Spinal cord (tissue), 10 donors: ENCODE results near the gene BBIP1. TPM values are rescaled to one million over a fixed set of nuclear protein-coding genes. Genes with fewer than 3 reads are reported as not detected.
A peak's percentile ranks its signal among the peaks of the same experiment; 100 is the strongest.

Experiments used
- DNase-seq, 6 donors: peaks; one replicate each; pipeline versions ENCODE4 v3.0.0 to v3.0.0-alpha.2; 2013 to 2015; ENCODE audit warnings: low spot score in 6 of 6, low read depth in 4 of 6
- H3K27ac ChIP-seq: one replicate; pipeline ENCODE4 v1.5.1; 2013; ENCODE audit warnings: low read depth, low read length, control low read depth
- H3K27me3 ChIP-seq: one replicate; pipeline ENCODE4 v1.6.1; 2013; ENCODE audit warnings: low read length; ENCODE audit not compliant: control insufficient read depth, insufficient read depth
- H3K36me3 ChIP-seq: one replicate; pipeline ENCODE4 v1.6.1; 2013; ENCODE audit warnings: low read length; ENCODE audit not compliant: control insufficient read depth, insufficient read depth
- H3K4me1 ChIP-seq: one replicate; pipeline ENCODE4 v1.6.1; 2013; ENCODE audit warnings: low read length; ENCODE audit not compliant: control insufficient read depth, insufficient read depth
- H3K4me3 ChIP-seq: one replicate; pipeline ENCODE4 v1.5.1; 2013; ENCODE audit warnings: low read depth, low read length, control low read depth
- H3K9me3 ChIP-seq: one replicate; pipeline ENCODE4 v1.6.1; 2013; ENCODE audit warnings: low read length; ENCODE audit not compliant: control insufficient read depth, insufficient read depth
- WGBS: methylation state at CpG from one replicate; pipeline ENCODE4 v1.1.5; 2013; ENCODE audit warnings: missing lambda C conversion rate; ENCODE audit not compliant: insufficient coverage; 5-methylcytosine and 5-hydroxymethylcytosine counted together
- long read RNA-seq, 4 donors: transcript quantifications; one replicate each; lab custom pipeline, GENCODE V29; 2026
- polyA plus RNA-seq, 2 donors: library from polyadenylated mRNA; unstranded; fragments of 120-200 nt; gene quantifications; one replicate each; pipeline ENCODE4 v1.2.1, GENCODE V29; 2013; ENCODE audit not compliant: insufficient read length in 2 of 2
- total RNA-seq, 2 donors: library from RNA; depleted of rRNA in 1 of 2; stranded (reverse); fragments of 120-200 nt in 1 of 2; fragments of >200 nt in 1 of 2; gene quantifications; one replicate each; pipeline versions ENCODE4 v1.2.3 to v1.2.4, GENCODE V29; 2013 to 2014
- donor health status: healthy.

The BBIP1 gene, protein sequence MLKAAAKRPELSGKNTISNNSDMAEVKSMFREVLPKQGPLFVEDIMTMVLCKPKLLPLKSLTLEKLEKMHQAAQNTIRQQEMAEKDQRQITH
- 10 to 100 TPM; 45.7 to 56.4 TPM for total RNA-seq
- polyA plus RNA-seq, result 10 to 100 TPM; 69.1 to 78.6 TPM
- long read RNA-seq, donor 1, full-length matches to known transcripts, result 27 of 27 reads
- long read RNA-seq, donor 1, partial matches to known transcripts, result 0 of 27 reads
- long read RNA-seq, donor 1, other reads (novel, unspliced or antisense), result 0 of 27 reads
- long read RNA-seq, donor 2, full-length matches to known transcripts, result 15 of 15 reads
- long read RNA-seq, donor 2, partial matches to known transcripts, result 0 of 15 reads
- long read RNA-seq, donor 2, other reads (novel, unspliced or antisense), result 0 of 15 reads
- long read RNA-seq, donor 3, full-length matches to known transcripts, result 9 of 9 reads
- long read RNA-seq, donor 3, partial matches to known transcripts, result 0 of 9 reads
- long read RNA-seq, donor 3, other reads (novel, unspliced or antisense), result 0 of 9 reads
- long read RNA-seq, donor 4, full-length matches to known transcripts, result 25 of 393 reads
- long read RNA-seq, donor 4, partial matches to known transcripts, result 368 of 393 reads
- long read RNA-seq, donor 4, other reads (novel, unspliced or antisense), result 0 of 393 reads

DNA sequence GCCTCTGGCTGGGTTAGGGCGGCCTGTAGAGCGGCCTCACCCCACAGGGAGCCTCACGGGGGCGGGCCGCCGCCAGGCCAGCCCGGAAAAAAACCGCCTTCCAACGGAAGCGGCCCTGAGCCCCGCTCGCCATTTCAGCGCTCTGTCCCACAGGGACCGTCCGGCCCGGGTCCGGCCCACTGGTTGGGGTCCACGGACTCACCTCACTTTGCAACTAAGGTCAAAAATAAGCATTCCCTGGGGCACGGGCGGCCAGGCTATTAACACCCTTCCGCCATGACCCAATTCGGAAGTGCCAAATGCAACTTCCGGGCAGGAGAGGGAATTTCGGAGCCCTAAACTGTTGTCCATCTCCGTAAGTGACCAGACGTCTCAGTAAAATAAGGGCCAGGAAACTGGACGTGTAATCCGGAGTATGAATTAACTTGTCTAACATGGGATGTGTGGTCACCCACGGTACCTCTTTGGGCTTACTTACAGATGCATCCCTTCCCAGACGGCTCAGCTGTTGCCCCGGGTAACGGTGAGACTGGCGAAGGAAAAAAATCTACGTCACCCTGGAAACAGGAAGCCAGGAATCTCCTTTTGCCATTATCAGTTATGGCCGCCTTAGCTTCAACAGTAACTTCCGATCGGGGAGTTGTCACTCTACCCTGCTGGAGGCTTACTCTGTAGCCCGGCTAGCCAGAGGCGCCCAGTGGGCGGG lies at the start of gene BBIP1:
BBIP1 (minus strand) TSS at position 538 of the 706 bp plus-strand sequence. CDS start 1,023 bp downstream, outside the sequence.
- DNase-seq, result peak; percentile 97 to 100 (median 99)
- WGBS, result under 1% methylated on average over 39 of the region's 40 CpGs
- peak within 1 kb of the TSS; percentile 81 for H3K4me3 ChIP-seq

DNA sequence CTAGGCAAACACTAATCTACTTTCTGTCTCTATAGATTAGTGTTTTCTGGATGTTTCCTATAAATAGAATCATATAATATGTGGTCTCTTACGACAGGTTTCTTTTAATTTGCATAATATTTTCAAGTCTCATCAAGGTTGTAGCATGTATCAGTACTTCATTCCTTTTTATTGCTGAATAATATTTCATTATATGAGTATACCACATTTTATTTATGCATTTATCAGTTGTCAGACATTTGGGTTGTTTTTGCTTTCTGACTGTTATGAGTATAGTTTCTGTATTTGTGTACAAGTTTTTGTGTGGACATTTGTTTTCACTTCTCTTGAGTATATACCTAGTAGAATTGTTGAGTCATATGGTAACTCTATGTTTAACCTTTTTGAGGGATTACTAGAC lies 48.7 kb upstream of the BBIP1 start:
- no peaks in the 10 kb centered on the region for H3K4me1 ChIP-seq
- DNase-seq, result no peak
- no peaks in the 10 kb centered on the region for H3K9me3 ChIP-seq
- no CpG with 5 or more reads among the region's 1 CpG for WGBS
- no peak overlapping the region for H3K4me3 ChIP-seq
- H3K36me3 ChIP-seq, result no peaks in the 10 kb centered on the region
- H3K27me3 ChIP-seq, result no peaks in the 10 kb centered on the region
- H3K27ac ChIP-seq, result no peak overlapping the region

More for the DNA sequence above, at the start of gene BBIP1:
- Histone ChIP-seq H3K4me1 (no peaks in the 10 kb centered on the region), H3K36me3 (no peaks in the 10 kb centered on the region), H3K27ac (peak within 1 kb of the TSS; percentile 100), H3K9me3 (no peaks in the 10 kb centered on the region), H3K27me3 (no peaks in the 10 kb centered on the region)

DNA sequence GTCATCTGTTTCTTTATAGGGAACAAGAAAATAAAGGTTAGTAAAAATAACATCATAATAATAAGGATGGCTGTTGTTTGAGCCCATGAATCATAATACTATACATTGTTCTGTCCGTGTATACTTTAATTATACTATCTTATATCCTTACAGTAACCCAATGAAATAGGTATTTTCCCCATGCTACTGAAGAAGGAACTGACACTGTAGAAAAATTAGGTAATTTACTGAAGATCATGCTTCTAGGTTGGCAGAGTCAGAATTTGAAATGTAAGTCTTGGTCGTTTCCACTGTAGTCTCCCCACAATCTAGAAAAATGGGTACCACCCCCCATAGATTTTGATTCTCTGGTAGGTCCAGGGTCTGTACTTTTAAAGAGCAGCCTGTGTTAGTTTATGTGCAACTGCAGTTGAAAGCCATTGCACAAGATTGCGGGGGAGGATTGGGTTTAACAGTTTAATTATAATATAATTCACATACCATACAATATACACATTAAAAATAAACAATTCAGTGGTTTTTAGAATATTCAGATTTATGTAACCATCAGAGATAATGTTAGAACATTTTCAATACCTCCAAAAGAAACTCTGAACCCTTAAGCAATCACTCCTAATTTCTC lies 48.1 kb upstream of the BBIP1 start:
- Histone ChIP-seq H3K27ac (no peak overlapping the region), H3K4me3 (no peak overlapping the region), H3K9me3 (no peaks in the 10 kb centered on the region), H3K36me3 (no peaks in the 10 kb centered on the region), H3K27me3 (no peaks in the 10 kb centered on the region), H3K4me1 (no peaks in the 10 kb centered on the region)
- DNase-seq, result no peak
- no CpG with 5 or more reads among the region's 3 CpGs for WGBS

DNA sequence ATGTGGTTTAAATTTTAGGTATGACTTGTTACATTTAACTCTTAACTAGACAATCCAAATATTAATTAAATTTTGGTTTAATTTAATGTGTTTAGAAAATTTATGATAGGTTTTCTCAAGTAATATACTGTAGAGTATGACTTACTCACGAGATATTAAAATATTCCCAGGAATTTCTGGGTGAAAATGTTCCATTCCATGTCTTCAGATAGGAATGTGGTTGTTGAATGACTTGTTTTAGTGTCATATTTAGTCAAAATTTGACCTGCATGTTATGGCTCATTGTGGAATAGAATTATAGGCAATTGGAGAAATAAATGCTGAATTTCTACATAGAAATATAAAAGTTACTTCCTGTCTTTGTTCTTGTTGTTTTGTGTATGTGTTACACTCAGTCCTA lies 47.2 kb upstream of the BBIP1 start:
- Histone ChIP-seq H3K4me1 (no peaks in the 10 kb centered on the region), H3K27me3 (no peaks in the 10 kb centered on the region), H3K9me3 (no peaks in the 10 kb centered on the region), H3K4me3 (no peak overlapping the region), H3K27ac (no peak overlapping the region), H3K36me3 (no peaks in the 10 kb centered on the region)
- WGBS, result no CpG with 5 or more reads among the region's 1 CpG
- DNase-seq, result no peak

DNA sequence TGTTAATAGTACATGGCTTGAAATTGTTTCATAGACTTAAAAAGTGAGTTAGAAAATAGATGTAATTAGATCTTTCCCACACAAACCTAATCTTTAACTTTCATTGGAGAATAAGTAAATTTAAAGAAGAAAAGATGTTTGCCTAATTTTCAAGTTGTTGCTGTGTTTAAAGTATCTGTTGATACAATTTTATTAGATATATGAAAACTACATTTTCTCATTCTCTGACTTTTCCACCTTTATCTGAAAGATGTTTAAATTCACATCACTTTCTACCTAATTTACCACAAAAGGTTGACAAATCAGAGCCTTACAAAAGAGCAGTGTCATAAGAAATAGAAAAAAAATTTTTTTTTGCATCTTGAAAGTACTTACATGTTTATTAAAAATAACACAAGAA lies 46.2 kb upstream of the BBIP1 start:
- Histone ChIP-seq H3K27me3 (no peaks in the 10 kb centered on the region), H3K4me3 (no peak overlapping the region), H3K9me3 (no peaks in the 10 kb centered on the region), H3K27ac (no peak overlapping the region), H3K4me1 (no peaks in the 10 kb centered on the region), H3K36me3 (no peaks in the 10 kb centered on the region)
- no peak for DNase-seq

DNA sequence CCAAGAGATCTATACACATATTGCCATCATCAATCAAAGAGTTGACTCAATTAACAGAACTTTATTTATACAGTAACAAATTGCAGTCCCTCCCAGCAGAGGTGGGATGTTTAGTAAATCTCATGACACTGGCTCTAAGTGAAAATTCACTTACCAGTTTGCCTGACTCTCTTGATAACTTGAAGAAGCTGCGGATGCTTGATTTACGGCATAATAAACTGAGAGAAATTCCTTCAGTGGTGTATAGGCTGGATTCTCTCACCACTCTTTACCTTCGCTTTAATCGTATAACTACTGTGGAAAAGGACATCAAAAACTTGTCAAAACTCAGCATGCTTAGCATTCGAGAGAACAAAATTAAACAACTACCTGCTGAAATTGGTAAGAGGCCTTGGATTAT lies 45.7 kb upstream of the BBIP1 start:
- Histone ChIP-seq H3K27me3 (no peaks in the 10 kb centered on the region), H3K4me3 (no peak overlapping the region), H3K27ac (no peak overlapping the region), H3K36me3 (no peaks in the 10 kb centered on the region), H3K9me3 (no peaks in the 10 kb centered on the region), H3K4me1 (no peaks in the 10 kb centered on the region)
- no peak for DNase-seq
- no CpG with 5 or more reads among the region's 5 CpGs for WGBS

DNA sequence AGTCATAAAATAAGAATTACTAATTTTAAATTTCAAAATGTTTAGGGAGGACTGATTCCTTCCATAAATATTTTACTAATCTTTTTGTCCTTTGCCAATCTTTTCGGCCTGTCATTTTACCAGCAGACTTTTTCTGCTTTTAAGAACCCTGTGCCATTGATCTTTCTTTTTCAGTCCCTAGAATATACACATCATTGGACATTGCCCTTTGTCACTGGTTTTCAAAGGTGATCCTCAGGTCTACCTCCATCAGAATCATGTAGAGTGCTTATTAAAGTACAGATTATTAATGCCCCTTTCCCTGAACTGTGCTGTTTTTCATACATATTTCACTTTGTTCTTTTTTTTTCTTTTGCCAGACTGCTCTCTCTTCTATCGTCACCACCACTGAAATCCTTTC lies 44.2 kb upstream of the BBIP1 start:
- no peak for DNase-seq
- no peaks in the 10 kb centered on the region for H3K4me1 ChIP-seq
- no peaks in the 10 kb centered on the region for H3K36me3 ChIP-seq
- H3K4me3 ChIP-seq, result no peak overlapping the region
- no peaks in the 10 kb centered on the region for H3K27me3 ChIP-seq
- H3K27ac ChIP-seq, result no peak overlapping the region
- no peaks in the 10 kb centered on the region for H3K9me3 ChIP-seq
- no CpG with 5 or more reads among the region's 2 CpGs for WGBS

DNA sequence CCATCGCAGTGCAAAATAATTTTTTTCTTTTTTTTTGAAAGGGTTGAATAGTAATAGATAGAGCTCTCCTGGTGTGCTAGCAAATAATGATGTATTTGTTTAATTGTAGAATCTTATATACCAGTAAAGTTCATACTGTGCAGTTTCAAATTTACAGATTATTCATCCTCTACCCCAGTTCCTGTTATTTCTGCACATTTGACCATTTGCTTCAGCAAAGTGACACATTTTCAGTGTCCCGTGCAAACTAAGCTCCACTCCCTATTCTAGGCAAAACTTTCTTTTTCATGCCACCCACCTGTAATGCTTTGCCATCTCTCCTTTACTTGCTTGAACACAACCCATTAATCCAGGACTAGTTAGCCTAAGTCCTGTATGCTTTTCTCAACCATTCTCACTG lies 43.5 kb upstream of the BBIP1 start:
- no peak for DNase-seq
- H3K27ac ChIP-seq, result no peak overlapping the region
- no peaks in the 10 kb centered on the region for H3K4me1 ChIP-seq
- H3K36me3 ChIP-seq, result no peaks in the 10 kb centered on the region
- H3K27me3 ChIP-seq, result no peaks in the 10 kb centered on the region
- WGBS, result 73% methylated on average over 1 of the region's 2 CpGs
- H3K9me3 ChIP-seq, result no peaks in the 10 kb centered on the region
- no peak overlapping the region for H3K4me3 ChIP-seq

DNA sequence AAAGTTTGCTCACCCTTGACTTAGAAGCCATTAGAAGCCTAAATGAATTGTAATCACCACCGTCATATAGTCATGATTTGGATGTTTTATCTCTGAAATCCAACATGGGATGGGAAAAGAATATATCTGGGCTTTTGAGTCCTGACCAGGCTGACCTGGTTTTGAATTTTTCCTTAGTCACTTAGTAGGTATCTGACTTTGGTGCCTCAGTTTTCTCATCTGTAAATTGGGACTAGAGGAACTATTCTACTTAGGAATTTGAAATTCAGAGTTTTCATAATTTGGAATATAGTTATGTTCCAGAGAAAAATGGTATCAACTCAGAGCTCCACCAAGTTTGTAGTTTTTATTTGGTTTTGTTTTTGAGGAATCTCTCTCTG lies 41.3 kb upstream of the BBIP1 start:
- no peak for DNase-seq
- Histone ChIP-seq H3K36me3 (no peaks in the 10 kb centered on the region), H3K27ac (no peak overlapping the region), H3K9me3 (peaks cover 1% of the 10 kb centered on the region), H3K4me1 (no peaks in the 10 kb centered on the region), H3K4me3 (no peak overlapping the region), H3K27me3 (no peaks in the 10 kb centered on the region)
- WGBS, result no CpG with 5 or more reads among the region's 1 CpG
